Progenitor cell of endocrine pancreas (in vitro differentiated cells): ENCODE data around the gene FBXO3. TPM values are rescaled to one million over a fixed set of nuclear protein-coding genes. Genes with fewer than 3 reads are reported as not detected.

Experiments used
- DNase-seq: peaks from one replicate; pipeline ENCODE4 v3.0.0; 2021; ENCODE audit warnings: low spot score; ENCODE audit not compliant: unreplicated experiment
- H3K27ac Mint-ChIP-seq: 2 replicates; pipeline ENCODE4 v1.8.0; 2021; ENCODE audit warnings: mild to moderate bottlenecking, moderate library complexity, mixed read lengths
- H3K27me3 Mint-ChIP-seq: 2 replicates; pipeline ENCODE4 v1.8.0; 2021; ENCODE audit warnings: mixed read lengths
- H3K36me3 Mint-ChIP-seq: 2 replicates; pipeline ENCODE4 v1.8.0; 2022; ENCODE audit warnings: mixed read lengths; ENCODE audit not compliant: insufficient read depth
- H3K4me1 Mint-ChIP-seq: 2 replicates; pipeline ENCODE4 v1.8.0; 2021; ENCODE audit warnings: low read depth, mixed read lengths
- H3K4me3 Mint-ChIP-seq: 2 replicates; pipeline ENCODE4 v1.8.0; 2021; ENCODE audit warnings: low read depth, mild to moderate bottlenecking, moderate library complexity, mixed read lengths
- H3K9me3 Mint-ChIP-seq: 2 replicates; pipeline ENCODE4 v1.8.0; 2021; ENCODE audit warnings: low read depth, mixed read lengths
- total RNA-seq: library from RNA; stranded (reverse); gene quantifications from 2 replicates; pipeline ENCODE4 v1.2.1, GENCODE V29; 2021
- TF ChIP-seq, protein P1 (sequence below): fragments of 200-600 bp; sonication (generic); IDR thresholded peaks from one replicate; pipeline ENCODE4 v1.5.0; 2021; ENCODE audit warnings: antibody characterized with exemption, mild to moderate bottlenecking; ENCODE audit not compliant: unreplicated experiment

Gene FBXO3
- total RNA-seq, 1 donor from 2014 or later, result 37.2 TPM

DNA sequence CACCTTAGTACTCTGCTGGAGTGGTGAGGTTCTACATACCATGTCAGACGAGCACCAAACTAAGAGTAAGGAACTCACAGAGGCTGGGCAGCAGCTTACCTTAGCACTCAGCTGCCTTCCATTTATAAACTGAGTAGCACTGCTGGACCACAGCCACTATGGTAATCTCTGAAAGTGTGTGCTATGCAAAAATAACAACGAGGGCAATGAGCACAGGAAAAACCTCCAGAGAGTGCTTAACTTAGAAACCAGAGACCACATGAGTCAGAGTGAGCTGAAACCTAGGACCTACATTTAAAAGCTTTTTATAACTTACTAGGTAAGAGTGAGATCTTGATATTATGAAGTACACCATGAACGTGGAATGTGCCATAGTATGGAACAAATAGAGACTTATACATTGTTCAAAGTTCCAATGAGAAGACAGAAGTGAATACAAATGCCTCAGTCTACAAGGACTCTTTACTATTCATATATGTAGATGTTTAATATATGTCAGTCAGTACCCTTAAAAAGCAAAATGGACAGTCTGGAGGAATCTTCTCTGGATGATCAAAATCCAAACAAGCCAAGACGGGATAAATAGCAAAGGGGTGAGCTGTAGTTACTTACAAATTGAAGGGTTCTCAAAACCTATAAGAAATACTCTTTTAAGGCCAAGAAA lies 20.9 kb downstream of the FBXO3 start:
- Mint-ChIP-seq H3K27me3 (no peaks in the 10 kb centered on the region), H3K4me1 (no peaks in the 10 kb centered on the region), H3K9me3 (no peaks in the 10 kb centered on the region), H3K4me3 (no peak overlapping the region), H3K27ac (no peak overlapping the region), H3K36me3 (peaks cover 9% of the 10 kb centered on the region)
- DNase-seq, result no peak
- TF ChIP-seq, protein P1, sequence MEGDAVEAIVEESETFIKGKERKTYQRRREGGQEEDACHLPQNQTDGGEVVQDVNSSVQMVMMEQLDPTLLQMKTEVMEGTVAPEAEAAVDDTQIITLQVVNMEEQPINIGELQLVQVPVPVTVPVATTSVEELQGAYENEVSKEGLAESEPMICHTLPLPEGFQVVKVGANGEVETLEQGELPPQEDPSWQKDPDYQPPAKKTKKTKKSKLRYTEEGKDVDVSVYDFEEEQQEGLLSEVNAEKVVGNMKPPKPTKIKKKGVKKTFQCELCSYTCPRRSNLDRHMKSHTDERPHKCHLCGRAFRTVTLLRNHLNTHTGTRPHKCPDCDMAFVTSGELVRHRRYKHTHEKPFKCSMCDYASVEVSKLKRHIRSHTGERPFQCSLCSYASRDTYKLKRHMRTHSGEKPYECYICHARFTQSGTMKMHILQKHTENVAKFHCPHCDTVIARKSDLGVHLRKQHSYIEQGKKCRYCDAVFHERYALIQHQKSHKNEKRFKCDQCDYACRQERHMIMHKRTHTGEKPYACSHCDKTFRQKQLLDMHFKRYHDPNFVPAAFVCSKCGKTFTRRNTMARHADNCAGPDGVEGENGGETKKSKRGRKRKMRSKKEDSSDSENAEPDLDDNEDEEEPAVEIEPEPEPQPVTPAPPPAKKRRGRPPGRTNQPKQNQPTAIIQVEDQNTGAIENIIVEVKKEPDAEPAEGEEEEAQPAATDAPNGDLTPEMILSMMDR, result no peak

DNA sequence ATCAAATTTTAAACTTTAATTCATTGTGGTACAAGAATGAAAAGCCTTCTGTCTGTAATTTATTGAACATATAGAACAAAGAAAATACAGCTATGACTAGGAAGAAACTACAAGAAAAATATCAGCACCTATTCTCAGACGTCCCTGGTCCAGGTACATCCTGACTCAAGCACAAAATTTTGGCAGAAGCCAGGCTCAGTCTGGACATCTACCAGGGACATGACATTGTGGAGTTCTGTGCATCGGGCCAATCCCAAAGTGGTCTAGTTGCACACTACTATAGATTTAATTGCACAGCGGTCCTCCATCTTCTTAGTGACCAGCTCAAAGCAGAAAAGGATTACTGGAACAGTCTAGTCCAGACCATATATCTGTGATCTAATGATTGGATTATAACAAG lies 22.4 kb downstream of the FBXO3 start:
- no peaks in the 10 kb centered on the region for H3K27me3 Mint-ChIP-seq
- H3K4me1 Mint-ChIP-seq, result no peaks in the 10 kb centered on the region
- TF ChIP-seq, protein P1, result no peak
- no peak for DNase-seq
- H3K36me3 Mint-ChIP-seq, result peaks cover 12% of the 10 kb centered on the region
- no peaks in the 10 kb centered on the region for H3K9me3 Mint-ChIP-seq
- no peak overlapping the region for H3K27ac Mint-ChIP-seq
- H3K4me3 Mint-ChIP-seq, result no peak overlapping the region

DNA sequence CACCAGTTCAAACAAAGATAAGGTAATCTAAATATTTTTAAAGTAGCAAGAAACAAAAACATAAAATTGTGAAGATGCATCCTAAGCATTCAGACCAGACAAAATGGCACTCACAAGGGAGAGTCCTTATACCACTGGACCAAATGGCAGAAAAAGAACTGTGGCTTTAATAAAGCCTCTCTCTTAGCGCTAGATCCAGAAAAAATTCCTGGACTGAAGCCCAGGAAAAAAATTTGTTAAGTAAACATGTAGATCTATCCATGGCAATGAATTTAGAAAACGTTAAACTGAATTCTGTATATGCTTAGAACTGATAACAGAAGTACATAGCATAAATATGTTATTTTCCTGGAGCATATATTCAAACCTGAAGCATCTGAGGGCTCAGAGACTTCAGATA lies 26.3 kb downstream of the FBXO3 start:
- Mint-ChIP-seq H3K4me3 (no peak overlapping the region), H3K27ac (no peak overlapping the region), H3K4me1 (peaks cover 8% of the 10 kb centered on the region), H3K27me3 (no peaks in the 10 kb centered on the region), H3K9me3 (no peaks in the 10 kb centered on the region), H3K36me3 (peaks cover 14% of the 10 kb centered on the region)
- TF ChIP-seq, protein P1, result no peak
- DNase-seq, result no peak

DNA sequence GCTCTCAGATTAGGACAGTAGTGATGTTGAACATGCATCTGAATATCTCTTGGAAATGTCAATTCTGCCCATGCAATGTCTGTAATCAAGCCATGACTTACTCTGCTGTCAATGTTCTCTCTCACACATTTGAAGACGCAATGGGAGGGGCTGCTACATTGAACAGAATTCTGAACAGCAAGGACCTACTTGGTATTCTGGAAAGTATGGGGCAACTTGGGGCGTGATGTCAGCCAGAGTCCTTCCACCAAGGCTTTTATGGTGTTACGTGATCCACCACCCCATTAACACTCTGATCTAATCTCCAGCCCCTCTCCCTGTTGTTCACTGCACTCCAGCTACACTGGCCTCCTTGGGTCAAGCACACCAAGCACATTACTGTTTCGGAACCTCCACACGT lies 31.0 kb downstream of the FBXO3 start:
- no peak for DNase-seq
- Mint-ChIP-seq H3K27me3 (peaks cover 5% of the 10 kb centered on the region), H3K27ac (no peak overlapping the region), H3K9me3 (no peaks in the 10 kb centered on the region), H3K36me3 (peaks cover 13% of the 10 kb centered on the region), H3K4me3 (no peak overlapping the region), H3K4me1 (peaks cover 8% of the 10 kb centered on the region)
- TF ChIP-seq, protein P1, result no peak

DNA sequence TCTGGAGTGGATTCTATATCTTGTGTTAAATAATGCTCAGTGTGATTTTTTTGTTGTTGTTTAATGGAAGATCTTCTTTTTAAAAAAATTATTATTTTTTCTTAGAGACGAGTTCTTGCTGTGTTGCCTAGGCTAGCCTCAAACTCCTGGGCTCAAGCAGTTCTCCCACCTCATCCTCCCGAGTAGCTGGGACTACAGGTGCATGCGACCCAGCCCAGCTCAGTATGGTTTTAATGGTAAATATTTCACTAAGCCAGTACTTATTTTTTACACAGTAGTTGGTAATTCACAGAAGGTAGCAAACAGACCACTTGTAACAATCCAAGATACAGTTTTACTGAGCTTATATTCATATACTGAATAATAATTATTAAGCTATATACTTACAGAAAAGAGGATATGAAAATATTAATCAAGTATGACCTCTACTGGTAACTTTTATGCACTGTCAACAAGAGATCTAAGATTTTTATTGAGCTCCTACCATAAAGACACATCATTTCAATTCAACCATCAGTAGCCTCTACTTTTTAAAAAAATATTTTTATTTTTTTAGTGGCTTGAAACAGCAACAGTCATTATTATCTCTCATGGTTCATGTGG lies 32.0 kb downstream of the FBXO3 start:
- DNase-seq, result no peak
- H3K27me3 Mint-ChIP-seq, result peaks cover 5% of the 10 kb centered on the region
- H3K36me3 Mint-ChIP-seq, result peaks cover 11% of the 10 kb centered on the region
- TF ChIP-seq, protein P1, result peak; percentile 34
- H3K9me3 Mint-ChIP-seq, result no peaks in the 10 kb centered on the region
- H3K27ac Mint-ChIP-seq, result no peak overlapping the region
- H3K4me3 Mint-ChIP-seq, result no peak overlapping the region
- H3K4me1 Mint-ChIP-seq, result peaks cover 8% of the 10 kb centered on the region
